PC-9 (cell line): ENCODE results near the gene TDRD6. TPM values are rescaled to one million over a fixed set of nuclear protein-coding genes. Genes with fewer than 3 reads are reported as not detected.
"Not testable (repeated sequence)": the region's sequence is repeated elsewhere in the genome, so short reads cannot be mapped to it uniquely, and the experiment has no call there.

Experiments
- BruUV-seq: library from RNA; stranded (reverse); fragments of 400-500 nt; replicated peaks from 2 replicates; lab custom pipeline; 2021; lab: Mats Ljungman, UMichigan
- CTCF ChIA-PET: fragments of 300-600 bp; sonication (Branson Sonifier 250); formaldehyde crosslinking; loops from one replicate; lab custom pipeline; 2022; ENCODE audit warnings: antibody characterized with exemption; lab: Charles Lee
- POLR2A ChIA-PET: fragments of 300-600 bp; sonication (Branson Sonifier 250); formaldehyde crosslinking; loops from one replicate; lab custom pipeline; 2022; ENCODE audit warnings: antibody characterized with exemption; ENCODE audit not compliant: unreplicated experiment; lab: Charles Lee
- DNase-seq, 2 experiments: peaks; one replicate each; pipeline versions ENCODE4 v3.0.0 to v3.0.0-alpha.2; 2015 to 2022; ENCODE audit warnings: mixed read lengths in 1 of 2
- H2AFZ ChIP-seq: fragments of 200-600 bp; sonication (generic); 2 replicates; pipeline ENCODE4 v1.8.1; 2017; ENCODE audit warnings: antibody characterized with exemption
- H3F3A ChIP-seq: fragments of 200-600 bp; sonication (generic); 2 replicates; pipeline ENCODE4 v1.8.1; 2017; ENCODE audit warnings: antibody characterized with exemption, mild to moderate bottlenecking, low read depth; ENCODE audit not compliant: insufficient read depth
- H3K27ac ChIP-seq: fragments of 200-600 bp; sonication (generic); 2 replicates; pipeline ENCODE4 v1.6.1; 2016; ENCODE audit warnings: mixed run types
- H3K27me3 ChIP-seq: fragments of 200-600 bp; sonication (generic); 2 replicates; pipeline ENCODE4 v1.6.1; 2016; ENCODE audit warnings: low read depth, mixed run types; ENCODE audit not compliant: insufficient read depth
- H3K36me3 ChIP-seq: fragments of 200-600 bp; sonication (generic); 2 replicates; pipeline ENCODE4 v1.6.1; 2016; ENCODE audit warnings: low read depth, mixed run types
- H3K4me1 ChIP-seq: fragments of 200-600 bp; sonication (generic); replicated peaks from 2 replicates; pipeline ENCODE4 v1.6.1; 2016; ENCODE audit warnings: mixed run types; ENCODE audit not compliant: insufficient read depth
- H3K4me2 ChIP-seq: fragments of 200-600 bp; sonication (generic); 2 replicates; pipeline ENCODE4 v1.6.1; 2017; ENCODE audit warnings: mixed run types
- H3K4me3 ChIP-seq: fragments of 200-600 bp; sonication (generic); 2 replicates; pipeline ENCODE4 v1.6.1; 2016; ENCODE audit warnings: mixed run types
- H3K79me2 ChIP-seq: fragments of 200-600 bp; sonication (generic); 2 replicates; pipeline ENCODE4 v1.6.1; 2017; ENCODE audit warnings: low read depth, mixed run types
- H3K9me2 ChIP-seq: fragments of 200-600 bp; sonication (generic); 2 replicates; pipeline ENCODE4 v1.8.1; 2017; ENCODE audit warnings: mild to moderate bottlenecking; ENCODE audit not compliant: insufficient read depth
- H3K9me3 ChIP-seq: fragments of 200-600 bp; sonication (generic); 2 replicates; pipeline ENCODE4 v1.8.1; 2016; ENCODE audit warnings: low read depth; ENCODE audit not compliant: insufficient read depth
- H4K20me1 ChIP-seq: fragments of 200-600 bp; sonication (generic); 2 replicates; pipeline ENCODE4 v1.8.1; 2017; ENCODE audit not compliant: insufficient read depth
- CTCF ChIP-seq: fragments of 200-600 bp; sonication (generic); conservative IDR thresholded peaks from 2 replicates; pipeline ENCODE4 v1.6.1; 2017; ENCODE audit warnings: mixed run types, antibody characterized with exemption, mild to moderate bottlenecking, moderate library complexity
- EZH2 ChIP-seq: fragments of 200-600 bp; sonication (generic); IDR thresholded peaks from 2 replicates; pipeline ENCODE4 v1.8.0; 2017; ENCODE audit warnings: antibody characterized with exemption, low read depth
- intact Hi-C: fragments of 100-400 bp; cut with micrococcal nuclease; formaldehyde crosslinking; loops from one replicate; pipeline ENCODE4 v1.10.0; 2022; ENCODE audit not compliant: unreplicated experiment
- total RNA-seq: library from RNA; stranded (reverse); gene quantifications from 2 replicates; pipeline ENCODE4 v1.2.3, GENCODE V29; 2021

TDRD6 gene
- total RNA-seq, 1 experiment from 2014 or later = 0.57 TPM

DNA sequence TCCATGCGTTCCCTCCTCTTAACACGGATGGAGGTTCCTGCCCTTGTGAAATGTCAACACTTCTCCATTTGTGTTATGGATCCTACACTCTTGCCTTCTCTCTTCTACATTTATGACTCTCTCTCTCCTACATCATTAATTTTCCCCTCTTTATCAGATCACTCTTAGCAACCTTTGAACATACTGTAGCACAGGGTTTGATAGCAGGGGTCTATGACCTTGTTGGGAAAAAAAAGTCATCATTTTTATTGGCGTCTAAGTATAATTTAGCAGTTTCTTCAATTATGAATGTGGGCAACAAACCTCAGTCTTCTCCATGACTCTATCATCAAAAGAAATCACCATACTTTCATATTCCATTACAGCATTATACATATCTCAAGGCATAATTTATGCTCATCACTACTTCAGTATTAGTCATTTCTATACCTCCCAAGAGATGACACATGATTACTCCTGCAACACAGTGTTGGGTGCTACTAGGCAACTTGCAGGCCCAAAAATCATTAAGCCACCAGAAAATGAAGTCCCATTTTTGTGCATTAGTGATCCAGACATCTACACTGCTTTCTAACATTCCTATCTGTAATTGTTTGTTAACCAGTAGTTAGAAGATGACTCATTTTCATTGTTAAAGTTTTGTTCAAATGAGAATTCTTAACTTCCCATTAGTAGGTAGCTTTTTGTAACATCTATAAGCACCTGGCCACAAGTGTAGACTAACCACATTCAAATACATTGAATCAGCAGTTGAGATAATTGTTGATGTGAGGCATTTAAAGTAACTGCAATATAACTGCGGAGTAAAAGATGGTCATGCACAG is 44.5 kb upstream of the TDRD6 start:
- Histone ChIP-seq H3K36me3 (no peaks in the 10 kb centered on the region), H2AFZ (no peak overlapping the region), H3K27ac (peak overlapping the region; percentile 29), H3K4me3 (no peak overlapping the region), H3K9me3 (0 out of 2 replicates have a peak, but pooled peaks cover 21% of the 10 kb centered on the region), H3K4me1 (peaks cover 37% of the 10 kb centered on the region), H3F3A (peaks cover 24% of the 10 kb centered on the region), H3K79me2 (no peaks in the 10 kb centered on the region), H3K9me2 (no peaks in the 10 kb centered on the region), H3K27me3 (no peaks in the 10 kb centered on the region), H3K4me2 (peak overlapping the region; percentile 32; the same call in 1 of the 2 replicates), H4K20me1 (no peaks in the 10 kb centered on the region)
- DNase-seq = peak in 1 of 2 experiments; percentile 94
- ChIA-PET POLR2A (interaction anchor here (0.6 kb wide), 1 partner anchor 525 kb away, joined by 10 read pairs; no protein-coding TSS in a partner anchor), CTCF (no interaction called here)
- no peak for TF ChIP-seq CTCF
- no peak for TF ChIP-seq EZH2
- no TSS peak for BruUV-seq
- intact Hi-C loops = no loop called here

DNA sequence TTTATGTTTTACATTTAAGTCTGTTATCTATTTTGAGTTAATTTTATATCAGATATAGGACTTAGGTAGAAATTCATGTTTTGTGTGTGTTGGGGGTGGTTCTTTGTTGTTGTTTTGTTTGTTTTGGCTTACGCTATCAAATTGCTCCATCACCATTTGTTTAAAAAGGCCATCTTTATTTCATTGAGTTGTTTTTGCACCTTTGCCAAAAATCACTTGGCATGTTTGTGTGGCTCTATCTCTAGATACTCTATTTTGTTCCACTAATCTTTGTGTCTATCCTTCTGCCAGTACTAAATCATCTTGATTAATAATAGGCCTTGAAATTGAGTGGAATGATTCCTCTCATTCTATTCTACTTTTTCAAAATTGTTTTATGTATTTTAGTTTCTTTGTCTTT is 42.4 kb upstream of the TDRD6 start:
- H3K36me3 ChIP-seq = no peaks in the 10 kb centered on the region
- no peaks in the 10 kb centered on the region for H3K27me3 ChIP-seq
- TF ChIP-seq EZH2 (no peak), CTCF (no peak)
- H3K4me3 ChIP-seq = no peak overlapping the region
- H3K4me2 ChIP-seq = no peak overlapping the region
- 0 out of 2 replicates have a peak, but pooled peaks cover 21% of the 10 kb centered on the region for H3K9me3 ChIP-seq
- DNase-seq = no peak
- H3K27ac ChIP-seq = no peak overlapping the region
- peaks cover 7% of the 10 kb centered on the region; the same call in 1 of the 2 replicates for H3K79me2 ChIP-seq
- no peaks in the 10 kb centered on the region for H3K9me2 ChIP-seq
- intact Hi-C loops = no loop called here
- CTCF ChIA-PET = no interaction called here
- H3K4me1 ChIP-seq = peaks cover 40% of the 10 kb centered on the region
- H2AFZ ChIP-seq = no peak overlapping the region
- peaks cover 27% of the 10 kb centered on the region for H3F3A ChIP-seq
- H4K20me1 ChIP-seq = no peaks in the 10 kb centered on the region
- no TSS peak for BruUV-seq
- POLR2A ChIA-PET = no interaction called here

- Histone ChIP-seq H3K79me2 (peaks cover 25% of the 10 kb centered on the region), H3K9me3 (0 out of 2 replicates have a peak, but pooled peaks cover 21% of the 10 kb centered on the region), H3K4me1 (peaks cover 48% of the 10 kb centered on the region), H3F3A (peaks cover 34% of the 10 kb centered on the region)
- BruUV-seq, H3K9me2 ChIP-seq, H3K27me3 ChIP-seq, intact Hi-C loops, DNase-seq, POLR2A ChIA-PET, H3K36me3 ChIP-seq, H3K4me2 ChIP-seq, H4K20me1 ChIP-seq, H3K4me3 ChIP-seq, H3K27ac ChIP-seq, CTCF ChIA-PET, H2AFZ ChIP-seq: not testable (repeated sequence)
Observed at GRCh38 chr6:46648108-46648507, 39.6 kb upstream of the TDRD6 start.
